ENCODE measurements around the gene SERPINA9.
"Not testable (repeated sequence)": the region's sequence is repeated elsewhere in the genome, so short reads cannot be mapped to it uniquely, and the experiment has no call there.

Gene SERPINA9

GRCh38 chr14:94485944-94486841 is 10.2 kb upstream of the SERPINA9 start:
- DNase-seq: peak; percentile 33

- no peak for DNase-seq
Measured at GRCh38 chr14:94484481-94484880, 8.5 kb upstream of the SERPINA9 start.

- no peak for DNase-seq
Measured at GRCh38 chr14:94483729-94484275, 7.8 kb upstream of the SERPINA9 start.

GRCh38 chr14:94483071-94483451 is 7.1 kb upstream of the SERPINA9 start:
- no peak for DNase-seq

- not testable (repeated sequence) for DNase-seq
Measured at GRCh38 chr14:94482132-94483070, 6.4 kb upstream of the SERPINA9 start.

GRCh38 chr14:94481468-94482131 is 5.6 kb upstream of the SERPINA9 start:
- no peak for DNase-seq

GRCh38 chr14:94480809-94481208 is 4.8 kb upstream of the SERPINA9 start:
- no peak for DNase-seq

GRCh38 chr14:94478420-94478819 is 2.4 kb upstream of the SERPINA9 start:
- DNase-seq: no peak

- no peak for DNase-seq
Measured at GRCh38 chr14:94474581-94475031, 1.4 kb downstream of the SERPINA9 start.

GRCh38 chr14:94473666-94474410 is 2.2 kb downstream of the SERPINA9 start:
- no peak for DNase-seq

- no peak for DNase-seq
Measured at GRCh38 chr14:94472842-94473241, 3.2 kb downstream of the SERPINA9 start.

- DNase-seq: no peak
Measured at GRCh38 chr14:94471045-94471444, 5.0 kb downstream of the SERPINA9 start.

- no peak for DNase-seq
Measured at GRCh38 chr14:94470311-94470710, 5.7 kb downstream of the SERPINA9 start.

- DNase-seq: no peak
Measured at GRCh38 chr14:94469261-94469660, 6.7 kb downstream of the SERPINA9 start.

GRCh38 chr14:94467728-94468520 is 8.1 kb downstream of the SERPINA9 start:
- no peak for DNase-seq

- DNase-seq: no peak
Measured at GRCh38 chr14:94466706-94467370, 9.2 kb downstream of the SERPINA9 start.

GRCh38 chr14:94465042-94465441 is 11.0 kb downstream of the SERPINA9 start:
- no peak for DNase-seq

GRCh38 chr14:94464290-94464689 is 11.7 kb downstream of the SERPINA9 start:
- no peak for DNase-seq

GRCh38 chr14:94462763-94463572 is 13.0 kb downstream of the SERPINA9 start:
- no peak for DNase-seq

GRCh38 chr14:94462219-94462551 is 13.8 kb downstream of the SERPINA9 start:
- no peak for DNase-seq
